Kidney (tissue), 14 donors: Measurements from ENCODE around the gene DPP6. TPM values are rescaled to one million over a fixed set of nuclear protein-coding genes. Genes with fewer than 3 reads are reported as not detected.

Source experiments
- DNase-seq, 5 donors: peaks; one replicate each; pipeline ENCODE4 v3.0.0-alpha.2; 2013 to 2020
- FAIRE-seq: peaks from 2 replicates; lab custom pipeline; 2012; peaks lifted over from hg19 to GRCh38; lab: Jason Lieb, UNC
- H3K27ac ChIP-seq, 2 donors: one replicate each; pipeline ENCODE4 v1.7.0; 2013; ENCODE audit warnings: low read depth in 2 of 2, low read length in 2 of 2, inconsistent platforms in 1 of 2
- H3K27me3 ChIP-seq: one replicate; pipeline ENCODE4 v1.7.1; 2013; ENCODE audit warnings: low read length, inconsistent platforms; ENCODE audit not compliant: control insufficient read depth, insufficient read depth
- H3K36me3 ChIP-seq, 3 donors: one replicate each; pipeline versions ENCODE4 v1.7.0 to v1.7.1; 2013; ENCODE audit warnings: low read length in 3 of 3, control low read depth in 1 of 3, inconsistent platforms in 1 of 3; ENCODE audit not compliant: insufficient read depth in 3 of 3, control insufficient read depth in 2 of 3
- H3K4me1 ChIP-seq, 3 donors: one replicate each; pipeline versions ENCODE4 v1.7.0 to v1.7.1; 2013; ENCODE audit warnings: low read length in 3 of 3, inconsistent platforms in 1 of 3, low read depth in 1 of 3; ENCODE audit not compliant: control insufficient read depth in 2 of 3, insufficient read depth in 2 of 3
- H3K4me3 ChIP-seq, 3 donors: one replicate each; pipeline versions ENCODE4 v1.7.0 to v1.8.1; 2013; ENCODE audit warnings: low read length in 3 of 3, control low read depth in 1 of 3, inconsistent platforms in 1 of 3
- H3K9ac ChIP-seq, 3 donors: one replicate each; pipeline versions ENCODE4 v1.7.0 to v1.7.1; 2013; ENCODE audit warnings: low read length in 3 of 3, control low read depth in 1 of 3, inconsistent platforms in 1 of 3
- H3K9me3 ChIP-seq, 3 donors: one replicate each; pipeline versions ENCODE4 v1.7.0 to v1.7.1; 2013; ENCODE audit warnings: low read length in 3 of 3, control low read depth in 1 of 3, inconsistent platforms in 1 of 3; ENCODE audit not compliant: control insufficient read depth in 2 of 3, insufficient read depth in 1 of 3
- CTCF ChIP-seq: IDR thresholded peaks from 3 replicates; pipeline ENCODE4 v1.5.1; 2012; ENCODE audit warnings: mild to moderate bottlenecking, moderate library complexity, borderline replicate concordance; ENCODE audit not compliant: insufficient read depth; ENCODE audit errors: extremely low read depth
- intact Hi-C: fragments of 100-400 bp; cut with DNase I; formaldehyde crosslinking; loops from one replicate; pipeline ENCODE4 v1.11.1; 2022
- polyA plus RNA-seq: library from polyadenylated mRNA; stranded (reverse); fragments of 350-450 nt; fragmentation: Illumina TruSeq; extraction: RNeasy Lipid Tissue Mini Kit (QIAGEN cat#74804); gene quantifications from one replicate; pipeline ENCODE4 v1.2.3, GENCODE V29; 2014; ENCODE audit warnings: low read depth, low replicate concordance; ENCODE audit not compliant: insufficient read depth
- total RNA-seq: library from RNA; stranded (reverse); fragmentation: NEBNext Ultra II Directional; extraction: Animal tissue kit (Norgen Biotek cat#: 25700); gene quantifications from one replicate; pipeline ENCODE4 v1.2.1, GENCODE V29; 2021
- donor health status: control.
- donor health status: control.
- donor health status: control.
- donor health status: control.
- donor health status: control.
- donor health status: DM: yes; HTN: yes; CAD: no.
- donor health status: Normal renal cell carcinoma (clear cell type).

DPP6 gene
- total and polyA plus RNA-seq, 2 donors from 2014 or later = 1.8 to 6.9 TPM

- FAIRE-seq (no peak), DNase-seq (peak in 1 of 5 donors; percentile 22)
- Histone ChIP-seq H3K36me3 (no peaks in the 10 kb centered on the region), H3K9ac (no peak overlapping the region), H3K9me3 (peaks cover 0 to 7% (median 4%) of the 10 kb centered on the region in 3 donors), H3K27ac (no peak overlapping the region), H3K4me1 (no peaks in the 10 kb centered on the region), H3K27me3 (no peaks in the 10 kb centered on the region), H3K4me3 (no peak overlapping the region)
- no peak for TF ChIP-seq CTCF
- intact Hi-C loops = no loop called here
These were observed 399.6 kb downstream of the DPP6 start for GRCh38 chr7:154451480-154452457.

- no peak for FAIRE-seq
These were observed 411.6 kb downstream of the DPP6 start for GRCh38 chr7:154463794-154464193.

GRCh38 chr7:154469652-154470051 lies 417.5 kb downstream of the DPP6 start:
- no peaks in the 10 kb centered on the region for H3K36me3 ChIP-seq
- H3K4me1 ChIP-seq = no peaks in the 10 kb centered on the region
- no peak overlapping the region for H3K9ac ChIP-seq
- DNase-seq (no peak), FAIRE-seq (no peak)
- no peak for TF ChIP-seq CTCF
- H3K9me3 ChIP-seq = no peaks in the 10 kb centered on the region
- intact Hi-C loops = no loop called here
- H3K27ac ChIP-seq = no peak overlapping the region
- no peak overlapping the region for H3K4me3 ChIP-seq
- H3K27me3 ChIP-seq = no peaks in the 10 kb centered on the region

More at GRCh38 chr7:154463794-154464193, 411.6 kb downstream of the DPP6 start:
- no peak overlapping the region for H3K27ac ChIP-seq
- no peaks in the 10 kb centered on the region for H3K9me3 ChIP-seq
- no peak overlapping the region for H3K4me3 ChIP-seq
- no peak for TF ChIP-seq CTCF
- intact Hi-C loops = no loop called here
- no peaks in the 10 kb centered on the region for H3K36me3 ChIP-seq
- no peaks in the 10 kb centered on the region for H3K4me1 ChIP-seq
- H3K27me3 ChIP-seq = no peaks in the 10 kb centered on the region
- H3K9ac ChIP-seq = no peak overlapping the region
- DNase-seq = no peak
